Spinal cord (tissue), 10 donors: Measurements from ENCODE around the gene PEX5L. TPM values are rescaled to one million over a fixed set of nuclear protein-coding genes. Genes with fewer than 3 reads are reported as not detected.
A peak's percentile ranks its signal among the peaks of the same experiment; 100 is the strongest.
"Not testable (repeated sequence)": the region's sequence is repeated elsewhere in the genome, so short reads cannot be mapped to it uniquely, and the experiment has no call there.

Experiments used
- DNase-seq, 6 donors: peaks; one replicate each; pipeline versions ENCODE4 v3.0.0 to v3.0.0-alpha.2; 2013 to 2015; ENCODE audit warnings: low spot score in 6 of 6, low read depth in 4 of 6
- H3K27ac ChIP-seq: one replicate; pipeline ENCODE4 v1.5.1; 2013; ENCODE audit warnings: low read depth, low read length, control low read depth
- H3K27me3 ChIP-seq: one replicate; pipeline ENCODE4 v1.6.1; 2013; ENCODE audit warnings: low read length; ENCODE audit not compliant: control insufficient read depth, insufficient read depth
- H3K36me3 ChIP-seq: one replicate; pipeline ENCODE4 v1.6.1; 2013; ENCODE audit warnings: low read length; ENCODE audit not compliant: control insufficient read depth, insufficient read depth
- H3K4me1 ChIP-seq: one replicate; pipeline ENCODE4 v1.6.1; 2013; ENCODE audit warnings: low read length; ENCODE audit not compliant: control insufficient read depth, insufficient read depth
- H3K4me3 ChIP-seq: one replicate; pipeline ENCODE4 v1.5.1; 2013; ENCODE audit warnings: low read depth, low read length, control low read depth
- H3K9me3 ChIP-seq: one replicate; pipeline ENCODE4 v1.6.1; 2013; ENCODE audit warnings: low read length; ENCODE audit not compliant: control insufficient read depth, insufficient read depth
- WGBS: methylation state at CpG from one replicate; pipeline ENCODE4 v1.1.5; 2013; ENCODE audit warnings: missing lambda C conversion rate; ENCODE audit not compliant: insufficient coverage; 5-methylcytosine and 5-hydroxymethylcytosine counted together
- polyA plus RNA-seq, 2 donors: library from polyadenylated mRNA; unstranded; fragments of 120-200 nt; gene quantifications; one replicate each; pipeline ENCODE4 v1.2.1, GENCODE V29; 2013; ENCODE audit not compliant: insufficient read length in 2 of 2
- total RNA-seq, 2 donors: library from RNA; depleted of rRNA in 1 of 2; stranded (reverse); fragments of 120-200 nt in 1 of 2; fragments of >200 nt in 1 of 2; gene quantifications; one replicate each; pipeline versions ENCODE4 v1.2.3 to v1.2.4, GENCODE V29; 2013 to 2014
- donor health status: healthy.

The PEX5L gene
- total and polyA plus RNA-seq, 4 donors, result 11.4 to 39.6 (median 15.3) TPM

GRCh38 chr3:179797192-179797591 lies 239.5 kb downstream of the PEX5L start:
- H3K4me1 ChIP-seq, result no peaks in the 10 kb centered on the region

GRCh38 chr3:179796421-179796820 lies 240.3 kb downstream of the PEX5L start:
- Histone ChIP-seq H3K4me3 (no peak overlapping the region), H3K27ac (no peak overlapping the region), H3K27me3 (no peaks in the 10 kb centered on the region), H3K4me1 (no peaks in the 10 kb centered on the region), H3K9me3 (no peaks in the 10 kb centered on the region), H3K36me3 (no peaks in the 10 kb centered on the region)
- no CpG with 5 or more reads among the region's 4 CpGs for WGBS
- no peak for DNase-seq

More at GRCh38 chr3:179797192-179797591, 239.5 kb downstream of the PEX5L start:
- Histone ChIP-seq H3K36me3 (no peaks in the 10 kb centered on the region), H3K27me3 (no peaks in the 10 kb centered on the region), H3K27ac (no peak overlapping the region), H3K9me3 (no peaks in the 10 kb centered on the region), H3K4me3 (no peak overlapping the region)
- WGBS, result no CpG with 5 or more reads among the region's 1 CpG
- no peak for DNase-seq

GRCh38 chr3:179794355-179794754 lies 242.4 kb downstream of the PEX5L start:
- no peak overlapping the region for H3K27ac ChIP-seq
- DNase-seq, result peak in 1 of 6 donors; percentile 41
- 58% methylated on average over 4 of the region's 4 CpGs for WGBS
- H3K27me3 ChIP-seq, result no peaks in the 10 kb centered on the region
- no peak overlapping the region for H3K4me3 ChIP-seq
- no peaks in the 10 kb centered on the region for H3K9me3 ChIP-seq
- H3K36me3 ChIP-seq, result no peaks in the 10 kb centered on the region
- H3K4me1 ChIP-seq, result no peaks in the 10 kb centered on the region

GRCh38 chr3:179791793-179792192 lies 244.9 kb downstream of the PEX5L start:
- Histone ChIP-seq H3K9me3 (no peaks in the 10 kb centered on the region), H3K4me1 (no peaks in the 10 kb centered on the region), H3K4me3 (no peak overlapping the region), H3K36me3 (no peaks in the 10 kb centered on the region), H3K27ac (no peak overlapping the region), H3K27me3 (no peaks in the 10 kb centered on the region)
- WGBS, result 96% methylated on average over 3 of the region's 3 CpGs
- no peak for DNase-seq

- H3K9me3 ChIP-seq, result no peaks in the 10 kb centered on the region
- no peak for DNase-seq
- H3K36me3 ChIP-seq, result no peaks in the 10 kb centered on the region
- 100% methylated on average over 1 of the region's 1 CpG for WGBS
- no peaks in the 10 kb centered on the region for H3K4me1 ChIP-seq
- H3K27ac ChIP-seq, result no peak overlapping the region
- H3K27me3 ChIP-seq, result no peaks in the 10 kb centered on the region
- H3K4me3 ChIP-seq, result no peak overlapping the region
Observed at GRCh38 chr3:179788996-179789395, 247.7 kb downstream of the PEX5L start.

GRCh38 chr3:179782841-179783240 lies 253.9 kb downstream of the PEX5L start:
- not testable (repeated sequence) for H3K27me3 ChIP-seq, H3K4me1 ChIP-seq, H3K36me3 ChIP-seq, H3K27ac ChIP-seq, H3K9me3 ChIP-seq, DNase-seq, H3K4me3 ChIP-seq
- no CpG with 5 or more reads among the region's 5 CpGs for WGBS

GRCh38 chr3:179775416-179776122 lies 261.2 kb downstream of the PEX5L start:
- no peaks in the 10 kb centered on the region for H3K4me1 ChIP-seq
- H3K27ac ChIP-seq, result no peak overlapping the region
- no peaks in the 10 kb centered on the region for H3K9me3 ChIP-seq
- no peaks in the 10 kb centered on the region for H3K27me3 ChIP-seq
- no peak overlapping the region for H3K4me3 ChIP-seq
- no peak for DNase-seq
- 99% methylated on average over 24 of the region's 28 CpGs for WGBS
- H3K36me3 ChIP-seq, result peaks cover 16% of the 10 kb centered on the region

- WGBS, result 56% methylated on average over 4 of the region's 5 CpGs
- H3K27me3 ChIP-seq, result no peaks in the 10 kb centered on the region
- no peak overlapping the region for H3K4me3 ChIP-seq
- DNase-seq, result no peak
- no peak overlapping the region for H3K27ac ChIP-seq
- H3K36me3 ChIP-seq, result peaks cover 11% of the 10 kb centered on the region
- H3K9me3 ChIP-seq, result no peaks in the 10 kb centered on the region
- H3K4me1 ChIP-seq, result no peaks in the 10 kb centered on the region
Observed at GRCh38 chr3:179772297-179772696, 264.4 kb downstream of the PEX5L start.

- WGBS, result no CpG with 5 or more reads among the region's 4 CpGs
- Histone ChIP-seq H3K4me1 (no peaks in the 10 kb centered on the region), H3K9me3 (no peaks in the 10 kb centered on the region), H3K27ac (no peak overlapping the region), H3K4me3 (no peak overlapping the region), H3K27me3 (no peaks in the 10 kb centered on the region), H3K36me3 (peaks cover 15% of the 10 kb centered on the region)
- no peak for DNase-seq
Observed at GRCh38 chr3:179771797-179772196, 264.9 kb downstream of the PEX5L start.
